ENCODE data around the gene MLIP. TPM values are rescaled to one million over a fixed set of nuclear protein-coding genes. Genes with fewer than 3 reads are reported as not detected.

Gene MLIP
- total and polyA plus RNA-seq, 2 of the 13 experiments (the other 11 are each of a cell fraction or from before 2014, with no cell fraction given): 0.08 to 0.33 TPM

DNA sequence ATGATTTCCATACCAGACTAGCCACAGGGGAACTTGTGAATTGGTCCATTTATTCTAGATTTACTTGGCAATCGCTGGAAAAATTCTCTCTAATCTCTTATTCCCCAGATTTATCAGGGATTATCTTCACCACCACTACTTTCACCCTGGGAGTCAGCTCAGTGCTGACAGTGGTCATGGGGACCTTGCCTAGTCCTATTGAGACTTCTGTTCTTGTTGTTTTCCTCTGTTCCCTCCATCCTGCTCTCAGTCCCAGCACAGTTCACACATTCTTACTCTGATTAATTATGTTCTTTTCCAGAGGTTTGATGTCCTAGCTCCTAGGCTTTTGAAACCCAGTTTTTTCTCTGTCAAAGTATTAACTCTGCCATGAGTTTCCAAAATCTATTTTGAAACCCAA is 103.0 kb downstream of the MLIP start:
- Histone ChIP-seq H3K9me3 (ENCODE audit: low read length) (no peaks in the 10 kb centered on the region), H3K79me2 (ENCODE audit: insufficient read depth, low read length) (no peaks in the 10 kb centered on the region), H3K27me3 (ENCODE audit: control insufficient read depth in 1 of 2, insufficient read depth in 2 of 2, low read length in 2 of 2) (no peaks in the 10 kb centered on the region), H3K9ac (ENCODE audit: insufficient read depth, low read depth, low read length) (no peak overlapping the region), H3K4me3 (replicated peaks in 1 of 3; ENCODE audit: insufficient read depth in 1 of 3, low read depth in 2 of 3, low read length in 3 of 3) (no peak overlapping the region), H4K20me1 (ENCODE audit: insufficient read depth, low read length) (no peaks in the 10 kb centered on the region), H3K36me3 (replicated peaks in 1 of 2; ENCODE audit: control insufficient read depth in 1 of 2, insufficient read depth in 2 of 2, low read length in 2 of 2) (no peaks in the 10 kb centered on the region), H3K4me1 (ENCODE audit: insufficient read depth, low read length) (no peaks in the 10 kb centered on the region), H3K4me2 (ENCODE audit: low read depth, low read length) (no peak overlapping the region), H2AFZ (ENCODE audit: low read length) (no peak overlapping the region), H3K27ac (ENCODE audit: extremely low read length, insufficient read depth, low read length) (no peak overlapping the region)
- no peak for ATAC-seq
- ChIA-PET POLR2A (no interaction called here), CTCF (ENCODE audit: low intra/inter-chr PET ratio, low total read pairs) (no interaction called here)
- TF ChIP-seq ZNF572 (CRISPR knock-in tag; IDR thresholded peaks at IDR 0.05) (no peak), ZNF235 (CRISPR knock-in tag; IDR thresholded peaks at IDR 0.05; ENCODE audit: borderline replicate concordance) (no peak), BRF2 (CRISPR knock-in tag; IDR thresholded peaks at IDR 0.05) (no peak), ELF4 (CRISPR knock-in tag; IDR thresholded peaks at IDR 0.05; ENCODE audit: borderline replicate concordance) (no peak), ADNP (CRISPR knock-in tag; IDR thresholded peaks at IDR 0.05) (no peak), TOE1 (CRISPR knock-in tag; IDR thresholded peaks at IDR 0.05) (no peak), TOPORS (CRISPR knock-in tag; IDR thresholded peaks at IDR 0.05) (no peak), ZFP41 (CRISPR knock-in tag; IDR thresholded peaks at IDR 0.05; ENCODE audit: borderline replicate concordance) (no peak), NFRKB (IDR thresholded peaks at IDR 0.05) (no peak), ZFP62 (CRISPR knock-in tag; IDR thresholded peaks at IDR 0.05) (no peak), NPAS2 (CRISPR knock-in tag; IDR thresholded peaks at IDR 0.05; ENCODE audit: borderline replicate concordance) (no peak), MLX (CRISPR knock-in tag; IDR thresholded peaks at IDR 0.05) (no peak), GPBP1L1 (CRISPR knock-in tag; IDR thresholded peaks at IDR 0.05) (no peak), ARID5B (CRISPR knock-in tag; IDR thresholded peaks at IDR 0.05) (no peak)
- TF ChIP-seq, protein P1, sequence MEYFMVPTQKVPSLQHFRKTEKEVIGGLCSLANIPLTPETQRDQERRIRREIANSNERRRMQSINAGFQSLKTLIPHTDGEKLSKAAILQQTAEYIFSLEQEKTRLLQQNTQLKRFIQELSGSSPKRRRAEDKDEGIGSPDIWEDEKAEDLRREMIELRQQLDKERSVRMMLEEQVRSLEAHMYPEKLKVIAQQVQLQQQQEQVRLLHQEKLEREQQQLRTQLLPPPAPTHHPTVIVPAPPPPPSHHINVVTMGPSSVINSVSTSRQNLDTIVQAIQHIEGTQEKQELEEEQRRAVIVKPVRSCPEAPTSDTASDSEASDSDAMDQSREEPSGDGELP (IDR thresholded peaks at IDR 0.05; ENCODE audit: borderline replicate concordance, low read depth): no peak
- in situ Hi-C loops (cut with HindIII; ENCODE audit: extremely low pct_ligation_motif_present, low pct_unique_long_range_greater_than_20kb) (no loop called here), intact Hi-C loops (cut with micrococcal nuclease; ENCODE audit: unreplicated experiment) (no loop called here)
- FAIRE-seq: no peak
- WGBS (ENCODE audit: low lambda C conversion rate): 3% methylated on average over 1 of the region's 1 CpG
- no TSS peak for BruUV-seq (replicated peaks)
- no peak for DNase-seq (ENCODE audit: low spot score)
